WTC11 (cell line): ENCODE results near the gene ROBO2. TPM values are rescaled to one million over a fixed set of nuclear protein-coding genes. Genes with fewer than 3 reads are reported as not detected.

Experiments
- ATAC-seq: fragments of 200-7000 bp; cut with Tn5 transposase; 2 replicates; pipeline ENCODE4 v1.10.0; 2021; ENCODE audit warnings: mild to moderate bottlenecking, moderate library complexity
- CTCF ChIA-PET: fragments of 300-600 bp; sonication (Branson Sonifier 250); formaldehyde crosslinking; loops from one replicate; lab custom pipeline; 2021; ENCODE audit warnings: antibody characterized with exemption; lab: Charles Lee
- POLR2A ChIA-PET: fragments of 350-600 bp; sonication (Branson Sonifier 250); formaldehyde crosslinking; loops from one replicate; lab custom pipeline; 2021; ENCODE audit warnings: antibody characterized with exemption; lab: Charles Lee
- DNase-seq: peaks from one replicate; pipeline ENCODE4 v3.0.0; 2021; ENCODE audit warnings: low spot score
- H3K27ac Mint-ChIP-seq: 2 replicates; pipeline ENCODE4 v1.8.0; 2021; ENCODE audit warnings: mixed read lengths
- H3K27me3 Mint-ChIP-seq: 2 replicates; pipeline ENCODE4 v1.8.0; 2021; ENCODE audit warnings: low read depth, mild to moderate bottlenecking, moderate library complexity, mixed read lengths
- H3K36me3 Mint-ChIP-seq: 2 replicates; pipeline ENCODE4 v1.8.0; 2021; ENCODE audit warnings: mixed read lengths
- H3K4me1 Mint-ChIP-seq: 2 replicates; pipeline ENCODE4 v1.8.0; 2022; ENCODE audit warnings: mixed read lengths
- H3K4me3 Mint-ChIP-seq: 2 replicates; pipeline ENCODE4 v1.8.0; 2021; ENCODE audit warnings: mild to moderate bottlenecking, moderate library complexity, mixed read lengths
- H3K9me3 Mint-ChIP-seq: 2 replicates; pipeline ENCODE4 v1.8.0; 2021; ENCODE audit warnings: mixed read lengths
- CREB1 ChIP-seq: sonication (generic); formaldehyde crosslinking; IDR thresholded peaks from 2 replicates; pipeline ENCODE4 v1.8.0; 2023; ENCODE audit warnings: mild to moderate bottlenecking, missing genetic modification reagents
- FOXP1 ChIP-seq: sonication (generic); formaldehyde crosslinking; IDR thresholded peaks from 2 replicates; pipeline ENCODE4 v1.8.0; 2022; ENCODE audit warnings: missing genetic modification reagents, mild to moderate bottlenecking, moderate library complexity, borderline replicate concordance
- GTF2I ChIP-seq: fragments of 250-450 bp; sonication (Bioruptor Pico); conservative IDR thresholded peaks from 2 replicates; pipeline ENCODE4 v1.4.0; 2021; ENCODE audit warnings: mild to moderate bottlenecking
- NR1H2 ChIP-seq: sonication (generic); formaldehyde crosslinking; IDR thresholded peaks from 2 replicates; pipeline ENCODE4 v1.9.0; 2021; ENCODE audit warnings: mild to moderate bottlenecking, moderate library complexity, missing genetic modification reagents
- OVOL2 ChIP-seq: fragments of 250-450 bp; sonication (Bioruptor Pico); IDR thresholded peaks from 2 replicates; pipeline ENCODE4 v1.9.0; 2021; ENCODE audit warnings: mild to moderate bottlenecking, borderline replicate concordance
- SMAD3 ChIP-seq: sonication (generic); formaldehyde crosslinking; IDR thresholded peaks from 2 replicates; pipeline ENCODE4 v1.8.0; 2022; ENCODE audit warnings: missing genetic modification reagents, mild to moderate bottlenecking, borderline replicate concordance
- SMAD4 ChIP-seq: sonication (generic); formaldehyde crosslinking; IDR thresholded peaks from 2 replicates; pipeline ENCODE4 v1.8.0; 2022; ENCODE audit warnings: mild to moderate bottlenecking, missing genetic modification reagents
- SOX15 ChIP-seq: fragments of 250-450 bp; sonication (Bioruptor Pico); IDR thresholded peaks from 2 replicates; pipeline ENCODE4 v1.9.0; 2021; ENCODE audit warnings: mild to moderate bottlenecking
- ZNF121 ChIP-seq: sonication (generic); formaldehyde crosslinking; IDR thresholded peaks from 2 replicates; pipeline ENCODE4 v1.8.0; 2023; ENCODE audit warnings: missing genetic modification reagents
- ZNF232 ChIP-seq: sonication (generic); formaldehyde crosslinking; IDR thresholded peaks from 2 replicates; pipeline ENCODE4 v1.8.0; 2022; ENCODE audit warnings: mild to moderate bottlenecking, missing genetic modification reagents
- ZNF396 ChIP-seq: fragments of 250-450 bp; sonication (Bioruptor Pico); IDR thresholded peaks from 2 replicates; pipeline ENCODE4 v1.8.0; 2021; ENCODE audit warnings: mild to moderate bottlenecking, moderate library complexity, borderline replicate concordance
- ZNF423 ChIP-seq: fragments of 250-450 bp; sonication (Bioruptor Pico); IDR thresholded peaks from 2 replicates; pipeline ENCODE4 v2.1.2; 2022; ENCODE audit warnings: mild to moderate bottlenecking, moderate library complexity
- total RNA-seq: library from RNA; stranded (reverse); gene quantifications from 3 replicates; pipeline ENCODE4 v1.2.3, GENCODE V29; 2021
- TF ChIP-seq, protein P1 (sequence below): sonication (generic); formaldehyde crosslinking; IDR thresholded peaks from 2 replicates; pipeline ENCODE4 v1.8.0; 2022; ENCODE audit warnings: mild to moderate bottlenecking, missing genetic modification reagents
- TF ChIP-seq, protein P2 (sequence below): sonication (generic); formaldehyde crosslinking; IDR thresholded peaks from 2 replicates; pipeline ENCODE4 v1.8.0; 2023; ENCODE audit warnings: missing genetic modification reagents
- TF ChIP-seq, protein P3 (sequence below): sonication (generic); formaldehyde crosslinking; IDR thresholded peaks from 2 replicates; pipeline ENCODE4 v1.8.1; 2023; ENCODE audit warnings: mild to moderate bottlenecking, missing genetic modification reagents, moderate library complexity
- TF ChIP-seq, protein P4 (sequence below): fragments of 250-450 bp; sonication (Bioruptor Pico); conservative IDR thresholded peaks from 2 replicates; pipeline ENCODE4 v1.9.0; 2021; ENCODE audit warnings: mild to moderate bottlenecking
- TF ChIP-seq, protein P5 (sequence below): sonication (generic); formaldehyde crosslinking; IDR thresholded peaks from 2 replicates; pipeline ENCODE4 v1.8.1; 2022; ENCODE audit warnings: low read depth, missing genetic modification reagents, borderline replicate concordance
- TF ChIP-seq, protein P6 (sequence below): sonication (generic); formaldehyde crosslinking; IDR thresholded peaks from 2 replicates; pipeline ENCODE4 v1.8.1; 2023; ENCODE audit warnings: mild to moderate bottlenecking, missing genetic modification reagents
- TF ChIP-seq, protein P7 (sequence below): fragments of 250-450 bp; sonication (Bioruptor Pico); IDR thresholded peaks from 2 replicates; pipeline ENCODE4 v2.1.2; 2022; ENCODE audit warnings: mild to moderate bottlenecking, moderate library complexity
- TF ChIP-seq, protein P8 (sequence below): sonication (generic); formaldehyde crosslinking; IDR thresholded peaks from 2 replicates; pipeline ENCODE4 v1.8.1; 2023; ENCODE audit warnings: mild to moderate bottlenecking, missing genetic modification reagents, borderline replicate concordance
- TF ChIP-seq, protein P9 (sequence below): sonication (generic); formaldehyde crosslinking; IDR thresholded peaks from 2 replicates; pipeline ENCODE4 v1.8.0; 2022; ENCODE audit warnings: mild to moderate bottlenecking, missing genetic modification reagents

ROBO2 gene
- total RNA-seq, 1 experiment from 2014 or later: 11.7 TPM

DNA sequence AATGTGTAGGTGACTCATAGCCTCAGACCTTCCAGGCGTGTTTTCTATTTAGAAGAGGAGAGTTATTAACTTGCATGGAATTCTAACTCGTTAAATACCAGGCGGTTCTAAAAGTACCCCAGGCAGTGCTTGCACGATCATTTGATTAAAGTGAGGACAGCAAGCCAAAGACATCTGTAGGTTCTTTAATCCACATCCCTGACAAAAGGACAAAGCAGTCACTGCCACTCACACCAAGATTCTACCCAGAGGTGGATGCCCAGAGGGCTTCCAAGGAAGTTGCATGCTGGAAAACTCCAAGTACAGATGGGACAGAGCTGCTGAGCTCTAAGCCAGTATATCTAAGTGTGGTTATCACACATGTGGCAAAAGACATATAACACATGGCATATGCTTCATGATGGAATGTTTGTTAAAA, 372.1 kb downstream of the ROBO2 start (continued):
- TF ChIP-seq, protein P1, sequence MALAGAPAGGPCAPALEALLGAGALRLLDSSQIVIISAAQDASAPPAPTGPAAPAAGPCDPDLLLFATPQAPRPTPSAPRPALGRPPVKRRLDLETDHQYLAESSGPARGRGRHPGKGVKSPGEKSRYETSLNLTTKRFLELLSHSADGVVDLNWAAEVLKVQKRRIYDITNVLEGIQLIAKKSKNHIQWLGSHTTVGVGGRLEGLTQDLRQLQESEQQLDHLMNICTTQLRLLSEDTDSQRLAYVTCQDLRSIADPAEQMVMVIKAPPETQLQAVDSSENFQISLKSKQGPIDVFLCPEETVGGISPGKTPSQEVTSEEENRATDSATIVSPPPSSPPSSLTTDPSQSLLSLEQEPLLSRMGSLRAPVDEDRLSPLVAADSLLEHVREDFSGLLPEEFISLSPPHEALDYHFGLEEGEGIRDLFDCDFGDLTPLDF: no peak
- no peak for TF ChIP-seq OVOL2
- TF ChIP-seq ZNF232: no peak
- TF ChIP-seq NR1H2 (CRISPR knock-in tag): no peak
- no peak for TF ChIP-seq GTF2I
- no peak for TF ChIP-seq FOXP1 (CRISPR knock-in tag)
- TF ChIP-seq SMAD3 (CRISPR knock-in tag): no peak
- TF ChIP-seq ZNF121 (CRISPR knock-in tag): no peak
- TF ChIP-seq ZNF423 (CRISPR knock-in tag): no peak
- TF ChIP-seq, protein P2, sequence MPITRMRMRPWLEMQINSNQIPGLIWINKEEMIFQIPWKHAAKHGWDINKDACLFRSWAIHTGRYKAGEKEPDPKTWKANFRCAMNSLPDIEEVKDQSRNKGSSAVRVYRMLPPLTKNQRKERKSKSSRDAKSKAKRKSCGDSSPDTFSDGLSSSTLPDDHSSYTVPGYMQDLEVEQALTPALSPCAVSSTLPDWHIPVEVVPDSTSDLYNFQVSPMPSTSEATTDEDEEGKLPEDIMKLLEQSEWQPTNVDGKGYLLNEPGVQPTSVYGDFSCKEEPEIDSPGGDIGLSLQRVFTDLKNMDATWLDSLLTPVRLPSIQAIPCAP (CRISPR knock-in tag): no peak
- TF ChIP-seq, protein P3, sequence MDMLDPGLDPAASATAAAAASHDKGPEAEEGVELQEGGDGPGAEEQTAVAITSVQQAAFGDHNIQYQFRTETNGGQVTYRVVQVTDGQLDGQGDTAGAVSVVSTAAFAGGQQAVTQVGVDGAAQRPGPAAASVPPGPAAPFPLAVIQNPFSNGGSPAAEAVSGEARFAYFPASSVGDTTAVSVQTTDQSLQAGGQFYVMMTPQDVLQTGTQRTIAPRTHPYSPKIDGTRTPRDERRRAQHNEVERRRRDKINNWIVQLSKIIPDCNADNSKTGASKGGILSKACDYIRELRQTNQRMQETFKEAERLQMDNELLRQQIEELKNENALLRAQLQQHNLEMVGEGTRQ (CRISPR knock-in tag): no peak
- TF ChIP-seq, protein P4, sequence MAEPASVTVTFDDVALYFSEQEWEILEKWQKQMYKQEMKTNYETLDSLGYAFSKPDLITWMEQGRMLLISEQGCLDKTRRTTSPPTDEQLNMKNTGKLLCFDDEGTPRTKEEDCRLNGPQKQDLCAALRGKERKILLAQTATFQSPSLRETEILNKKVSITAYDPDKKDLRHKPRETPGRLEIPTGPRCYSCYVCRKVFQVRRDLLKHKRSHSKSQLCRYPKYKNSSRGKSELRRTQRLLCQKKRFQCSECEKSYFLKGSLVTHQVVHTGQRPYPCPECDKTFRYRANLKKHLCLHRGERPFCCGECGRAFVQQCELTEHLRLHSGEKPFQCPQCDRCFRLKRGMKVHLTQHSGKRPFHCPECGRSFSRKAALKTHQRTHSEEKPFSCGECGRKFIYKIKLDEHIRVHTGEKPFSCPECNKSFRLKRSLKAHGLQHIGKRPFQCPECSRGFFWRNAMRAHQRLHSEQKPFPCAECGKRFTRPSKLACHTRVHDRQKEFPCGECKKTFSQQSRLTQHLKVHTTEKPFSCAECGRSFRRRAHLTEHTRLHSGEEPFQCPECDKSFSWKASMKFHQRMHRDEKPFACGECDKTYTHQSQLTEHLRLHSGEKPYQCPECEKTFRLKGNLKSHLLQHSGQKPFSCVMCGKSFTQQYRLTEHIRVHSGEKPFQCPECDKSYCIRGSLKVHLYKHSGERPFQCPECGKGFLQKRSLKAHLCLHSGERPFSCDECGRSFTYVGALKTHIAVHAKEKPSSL: no peak

DNA sequence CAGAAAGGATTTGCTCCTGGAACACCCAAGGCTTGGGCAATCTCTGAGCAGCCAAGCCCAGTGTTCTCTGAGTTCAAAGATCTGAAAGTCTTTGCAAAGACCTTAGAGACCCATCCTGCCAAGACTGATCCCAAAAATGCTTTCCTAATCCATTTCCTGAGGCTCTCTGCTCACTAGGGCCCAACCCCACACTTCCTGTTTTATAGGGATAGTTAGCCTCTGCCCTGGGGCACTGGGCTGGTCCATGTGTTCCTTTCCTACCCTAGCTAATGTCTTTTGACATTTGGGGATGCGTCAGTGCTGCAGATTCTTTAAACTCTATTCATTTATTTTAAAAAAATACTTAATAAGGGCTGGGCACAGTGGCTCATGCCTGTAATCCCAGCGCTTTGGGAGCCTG, 372.7 kb downstream of the ROBO2 start:
- Mint-ChIP-seq H3K4me3 (no peak overlapping the region), H3K27ac (no peak overlapping the region), H3K36me3 (no peaks in the 10 kb centered on the region), H3K27me3 (peaks cover 3% of the 10 kb centered on the region; the same call in 1 of the 2 replicates), H3K4me1 (peaks cover 10% of the 10 kb centered on the region), H3K9me3 (peaks cover 5% of the 10 kb centered on the region; the same call in 1 of the 2 replicates)
- CTCF ChIA-PET: no interaction called here
- no peak for DNase-seq
- TF ChIP-seq, protein P5, sequence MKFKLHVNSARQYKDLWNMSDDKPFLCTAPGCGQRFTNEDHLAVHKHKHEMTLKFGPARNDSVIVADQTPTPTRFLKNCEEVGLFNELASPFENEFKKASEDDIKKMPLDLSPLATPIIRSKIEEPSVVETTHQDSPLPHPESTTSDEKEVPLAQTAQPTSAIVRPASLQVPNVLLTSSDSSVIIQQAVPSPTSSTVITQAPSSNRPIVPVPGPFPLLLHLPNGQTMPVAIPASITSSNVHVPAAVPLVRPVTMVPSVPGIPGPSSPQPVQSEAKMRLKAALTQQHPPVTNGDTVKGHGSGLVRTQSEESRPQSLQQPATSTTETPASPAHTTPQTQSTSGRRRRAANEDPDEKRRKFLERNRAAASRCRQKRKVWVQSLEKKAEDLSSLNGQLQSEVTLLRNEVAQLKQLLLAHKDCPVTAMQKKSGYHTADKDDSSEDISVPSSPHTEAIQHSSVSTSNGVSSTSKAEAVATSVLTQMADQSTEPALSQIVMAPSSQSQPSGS (CRISPR knock-in tag): no peak
- TF ChIP-seq, protein P6, sequence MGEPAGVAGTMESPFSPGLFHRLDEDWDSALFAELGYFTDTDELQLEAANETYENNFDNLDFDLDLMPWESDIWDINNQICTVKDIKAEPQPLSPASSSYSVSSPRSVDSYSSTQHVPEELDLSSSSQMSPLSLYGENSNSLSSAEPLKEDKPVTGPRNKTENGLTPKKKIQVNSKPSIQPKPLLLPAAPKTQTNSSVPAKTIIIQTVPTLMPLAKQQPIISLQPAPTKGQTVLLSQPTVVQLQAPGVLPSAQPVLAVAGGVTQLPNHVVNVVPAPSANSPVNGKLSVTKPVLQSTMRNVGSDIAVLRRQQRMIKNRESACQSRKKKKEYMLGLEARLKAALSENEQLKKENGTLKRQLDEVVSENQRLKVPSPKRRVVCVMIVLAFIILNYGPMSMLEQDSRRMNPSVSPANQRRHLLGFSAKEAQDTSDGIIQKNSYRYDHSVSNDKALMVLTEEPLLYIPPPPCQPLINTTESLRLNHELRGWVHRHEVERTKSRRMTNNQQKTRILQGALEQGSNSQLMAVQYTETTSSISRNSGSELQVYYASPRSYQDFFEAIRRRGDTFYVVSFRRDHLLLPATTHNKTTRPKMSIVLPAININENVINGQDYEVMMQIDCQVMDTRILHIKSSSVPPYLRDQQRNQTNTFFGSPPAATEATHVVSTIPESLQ (CRISPR knock-in tag): no peak
- no peak for TF ChIP-seq CREB1 (CRISPR knock-in tag)
- TF ChIP-seq, protein P7, sequence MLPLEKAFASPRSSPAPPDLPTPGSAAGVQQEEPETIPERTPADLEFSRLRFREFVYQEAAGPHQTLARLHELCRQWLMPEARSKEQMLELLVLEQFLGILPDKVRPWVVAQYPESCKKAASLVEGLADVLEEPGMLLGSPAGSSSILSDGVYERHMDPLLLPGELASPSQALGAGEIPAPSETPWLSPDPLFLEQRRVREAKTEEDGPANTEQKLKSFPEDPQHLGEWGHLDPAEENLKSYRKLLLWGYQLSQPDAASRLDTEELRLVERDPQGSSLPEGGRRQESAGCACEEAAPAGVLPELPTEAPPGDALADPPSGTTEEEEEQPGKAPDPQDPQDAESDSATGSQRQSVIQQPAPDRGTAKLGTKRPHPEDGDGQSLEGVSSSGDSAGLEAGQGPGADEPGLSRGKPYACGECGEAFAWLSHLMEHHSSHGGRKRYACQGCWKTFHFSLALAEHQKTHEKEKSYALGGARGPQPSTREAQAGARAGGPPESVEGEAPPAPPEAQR: no peak
- TF ChIP-seq, protein P8, sequence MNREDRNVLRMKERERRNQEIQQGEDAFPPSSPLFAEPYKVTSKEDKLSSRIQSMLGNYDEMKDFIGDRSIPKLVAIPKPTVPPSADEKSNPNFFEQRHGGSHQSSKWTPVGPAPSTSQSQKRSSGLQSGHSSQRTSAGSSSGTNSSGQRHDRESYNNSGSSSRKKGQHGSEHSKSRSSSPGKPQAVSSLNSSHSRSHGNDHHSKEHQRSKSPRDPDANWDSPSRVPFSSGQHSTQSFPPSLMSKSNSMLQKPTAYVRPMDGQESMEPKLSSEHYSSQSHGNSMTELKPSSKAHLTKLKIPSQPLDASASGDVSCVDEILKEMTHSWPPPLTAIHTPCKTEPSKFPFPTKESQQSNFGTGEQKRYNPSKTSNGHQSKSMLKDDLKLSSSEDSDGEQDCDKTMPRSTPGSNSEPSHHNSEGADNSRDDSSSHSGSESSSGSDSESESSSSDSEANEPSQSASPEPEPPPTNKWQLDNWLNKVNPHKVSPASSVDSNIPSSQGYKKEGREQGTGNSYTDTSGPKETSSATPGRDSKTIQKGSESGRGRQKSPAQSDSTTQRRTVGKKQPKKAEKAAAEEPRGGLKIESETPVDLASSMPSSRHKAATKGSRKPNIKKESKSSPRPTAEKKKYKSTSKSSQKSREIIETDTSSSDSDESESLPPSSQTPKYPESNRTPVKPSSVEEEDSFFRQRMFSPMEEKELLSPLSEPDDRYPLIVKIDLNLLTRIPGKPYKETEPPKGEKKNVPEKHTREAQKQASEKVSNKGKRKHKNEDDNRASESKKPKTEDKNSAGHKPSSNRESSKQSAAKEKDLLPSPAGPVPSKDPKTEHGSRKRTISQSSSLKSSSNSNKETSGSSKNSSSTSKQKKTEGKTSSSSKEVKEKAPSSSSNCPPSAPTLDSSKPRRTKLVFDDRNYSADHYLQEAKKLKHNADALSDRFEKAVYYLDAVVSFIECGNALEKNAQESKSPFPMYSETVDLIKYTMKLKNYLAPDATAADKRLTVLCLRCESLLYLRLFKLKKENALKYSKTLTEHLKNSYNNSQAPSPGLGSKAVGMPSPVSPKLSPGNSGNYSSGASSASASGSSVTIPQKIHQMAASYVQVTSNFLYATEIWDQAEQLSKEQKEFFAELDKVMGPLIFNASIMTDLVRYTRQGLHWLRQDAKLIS (CRISPR knock-in tag): no peak
- TF ChIP-seq ZNF396 (CRISPR knock-in tag): no peak
- TF ChIP-seq SMAD4: no peak
- TF ChIP-seq, protein P9, sequence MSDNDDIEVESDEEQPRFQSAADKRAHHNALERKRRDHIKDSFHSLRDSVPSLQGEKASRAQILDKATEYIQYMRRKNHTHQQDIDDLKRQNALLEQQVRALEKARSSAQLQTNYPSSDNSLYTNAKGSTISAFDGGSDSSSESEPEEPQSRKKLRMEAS (CRISPR knock-in tag): no peak
- TF ChIP-seq SOX15 (CRISPR knock-in tag): no peak
- TF ChIP-seq ZNF423 (CRISPR knock-in tag): no peak
- POLR2A ChIA-PET: no interaction called here
- peak; percentile 58 for ATAC-seq
